H1 (cell line): Measurements from ENCODE around the gene BCL2L13. TPM values are rescaled to one million over a fixed set of nuclear protein-coding genes. Genes with fewer than 3 reads are reported as not detected.

Experiments
- CTCF ChIA-PET: fragments of 300-600 bp; sonication (Branson Sonifier 250); formaldehyde crosslinking; loops from one replicate; lab custom pipeline; 2021; ENCODE audit not compliant: partially characterized antibody; lab: Charles Lee
- POLR2A ChIA-PET: fragments of 300-600 bp; sonication (Branson Sonifier 250); formaldehyde crosslinking; loops from one replicate; lab custom pipeline; 2021; ENCODE audit warnings: inconsistent platforms; ENCODE audit not compliant: partially characterized antibody; lab: Charles Lee
- DNase-seq, 2 experiments: peaks; one replicate each; pipeline versions ENCODE4 v3.0.0 to v3.0.0-alpha.2; 2010 to 2022; ENCODE audit warnings: low spot score in 2 of 2, low read depth in 1 of 2, mixed read lengths in 1 of 2
- FAIRE-seq: peaks from 2 replicates; lab custom pipeline; 2011; peaks lifted over from hg19 to GRCh38; lab: Jason Lieb, UNC
- H2AFZ ChIP-seq: 2 replicates; pipeline ENCODE4 v1.8.1; 2012; ENCODE audit warnings: low read length, inconsistent platforms
- H2AK5ac ChIP-seq: 2 replicates; pipeline ENCODE4 v1.6.1; 2013; ENCODE audit warnings: low read depth, low read length
- H2BK120ac ChIP-seq: replicated peaks from 2 replicates; pipeline ENCODE3; 2013; ENCODE audit warnings: low read depth, low read length, inconsistent platforms
- H2BK12ac ChIP-seq: 2 replicates; pipeline ENCODE4 v1.6.1; 2013; ENCODE audit warnings: low read depth, low read length
- H2BK15ac ChIP-seq: 2 replicates; pipeline ENCODE4 v1.6.1; 2013; ENCODE audit warnings: low read length
- H2BK20ac ChIP-seq: 2 replicates; pipeline ENCODE4 v1.6.1; 2013; ENCODE audit warnings: low read length
- H2BK5ac ChIP-seq: 2 replicates; pipeline ENCODE4 v1.6.1; 2013; ENCODE audit warnings: low read depth, low read length
- H3K14ac ChIP-seq: 2 replicates; pipeline ENCODE4 v1.6.1; 2013; ENCODE audit warnings: inconsistent platforms; ENCODE audit not compliant: insufficient read length
- H3K18ac ChIP-seq: 2 replicates; pipeline ENCODE4 v1.6.1; 2013; ENCODE audit warnings: low read length; ENCODE audit errors: extremely low read depth
- H3K23ac ChIP-seq: 2 replicates; pipeline ENCODE4 v1.6.1; 2013; ENCODE audit warnings: inconsistent platforms; ENCODE audit not compliant: insufficient read length
- H3K23me2 ChIP-seq: 2 replicates; pipeline ENCODE4 v1.6.1; 2013; ENCODE audit warnings: low read depth, low read length
- H3K27ac ChIP-seq: 2 replicates; pipeline ENCODE4 v1.6.1; 2011; ENCODE audit warnings: low read depth, low read length, inconsistent platforms
- H3K27me3 ChIP-seq, 4 experiments: replicated peaks in 1 of 4; 1 replicate in 1 of 4; 2 replicates in 3 of 4; pipeline versions ENCODE4 v1.6.1 to v1.8.1; 2011 to 2013; ENCODE audit warnings: low read length in 3 of 4, mild to moderate bottlenecking in 3 of 4, inconsistent platforms in 2 of 4, mixed read lengths in 2 of 4, moderate library complexity in 1 of 4; ENCODE audit not compliant: control insufficient read depth in 3 of 4, insufficient read depth in 3 of 4; ENCODE audit errors: extremely low read depth in 1 of 4
- H3K36me3 ChIP-seq, 4 experiments: 2 replicates each; pipeline versions ENCODE4 v1.6.1 to v1.8.1; 2011 to 2013; ENCODE audit warnings: mild to moderate bottlenecking in 4 of 4, low read length in 3 of 4, moderate library complexity in 2 of 4, control low read depth in 1 of 4, inconsistent platforms in 1 of 4; ENCODE audit not compliant: insufficient read depth in 4 of 4, control insufficient read depth in 2 of 4
- H3K4ac ChIP-seq: replicated peaks from 2 replicates; pipeline ENCODE3; 2013; ENCODE audit warnings: low read length, low read depth, mixed read lengths, inconsistent platforms; ENCODE audit not compliant: insufficient read length
- H3K4me1 ChIP-seq, 4 experiments: replicated peaks in 1 of 4; 1 replicate in 1 of 4; 2 replicates in 3 of 4; pipeline versions ENCODE4 v1.6.1 to v1.8.1; 2011 to 2013; ENCODE audit warnings: low read length in 3 of 4, inconsistent platforms in 2 of 4, mixed read lengths in 1 of 4; ENCODE audit not compliant: insufficient read depth in 4 of 4, control insufficient read depth in 3 of 4
- H3K4me2 ChIP-seq, 2 experiments: 2 replicates each; pipeline versions ENCODE4 v1.6.1 to v1.8.1; 2011 to 2013; ENCODE audit warnings: low read depth in 2 of 2, low read length in 2 of 2, control low read depth in 1 of 2, inconsistent platforms in 1 of 2, mild to moderate bottlenecking in 1 of 2; ENCODE audit not compliant: insufficient read depth in 1 of 2
- H3K4me3 ChIP-seq, 4 experiments: fragments of 200-600, 300-600 bp in 1 of 4; sonication (generic), shearing (Covaris generic), sonication (Bioruptor Twin) in 1 of 4; 2 replicates each; pipeline versions ENCODE4 v1.5.1 to v1.8.1; 2011 to 2016; ENCODE audit warnings: low read length in 4 of 4, low read depth in 3 of 4, control low read depth in 2 of 4, inconsistent platforms in 2 of 4, mild to moderate bottlenecking in 2 of 4, mixed read lengths in 1 of 4, moderate library complexity in 1 of 4; ENCODE audit not compliant: insufficient read depth in 2 of 4; ENCODE audit errors: extremely low read depth in 1 of 4
- H3K56ac ChIP-seq: replicated peaks from 2 replicates; pipeline ENCODE3; 2013; ENCODE audit warnings: low read depth, mild to moderate bottlenecking, mixed read lengths, low read length, inconsistent platforms; ENCODE audit not compliant: insufficient read length
- H3K79me1 ChIP-seq: 2 replicates; pipeline ENCODE4 v1.6.1; 2013; ENCODE audit warnings: low read depth, low read length, control low read depth
- H3K79me2 ChIP-seq, 2 experiments: 2 replicates each; pipeline versions ENCODE4 v1.6.1 to v1.8.1; 2012 to 2013; ENCODE audit warnings: low read length in 2 of 2, mild to moderate bottlenecking in 2 of 2, inconsistent platforms in 1 of 2; ENCODE audit not compliant: insufficient read depth in 2 of 2, control insufficient read depth in 1 of 2
- H3K9ac ChIP-seq, 4 experiments: replicated peaks in 1 of 4; 1 replicate in 1 of 4; 2 replicates in 3 of 4; pipeline versions ENCODE4 v1.6.1 to v1.8.1; 2011 to 2013; ENCODE audit warnings: low read depth in 3 of 4, low read length in 3 of 4, control low read depth in 2 of 4, mild to moderate bottlenecking in 2 of 4, moderate library complexity in 2 of 4, inconsistent platforms in 1 of 4; ENCODE audit errors: extremely low read depth in 1 of 4
- H3K9me3 ChIP-seq, 2 experiments: 2 replicates each; pipeline versions ENCODE4 v1.6.1 to v1.8.1; 2012 to 2013; ENCODE audit warnings: mild to moderate bottlenecking in 2 of 2, moderate library complexity in 2 of 2, control low read depth in 1 of 2, inconsistent platforms in 1 of 2, low read depth in 1 of 2, low read length in 1 of 2, mixed read lengths in 1 of 2; ENCODE audit not compliant: insufficient read depth in 2 of 2
- H4K20me1 ChIP-seq, 2 experiments: replicated peaks in 1 of 2; 2 replicates each; pipeline versions ENCODE3 to v1.8.1; 2011 to 2013; ENCODE audit warnings: inconsistent platforms in 2 of 2, low read length in 2 of 2, mild to moderate bottlenecking in 1 of 2; ENCODE audit not compliant: insufficient read depth in 2 of 2, control insufficient read depth in 1 of 2
- H4K5ac ChIP-seq: 2 replicates; pipeline ENCODE4 v1.6.1; 2013; ENCODE audit warnings: low read length, low read depth, mixed read lengths, inconsistent platforms; ENCODE audit not compliant: insufficient read length
- H4K8ac ChIP-seq: 2 replicates; pipeline ENCODE4 v1.8.0; 2013; ENCODE audit warnings: mild to moderate bottlenecking, moderate library complexity, low read length, inconsistent platforms; ENCODE audit not compliant: insufficient read depth; ENCODE audit errors: extremely low read depth
- H4K91ac ChIP-seq: replicated peaks from 2 replicates; pipeline ENCODE3; 2013; ENCODE audit warnings: low read length, mixed read lengths, inconsistent platforms; ENCODE audit not compliant: insufficient read length
- MAFK ChIP-seq: IDR thresholded peaks from 2 replicates; pipeline ENCODE4 v1.6.1; 2012; ENCODE audit warnings: low read depth, mild to moderate bottlenecking, improper control_type of control experiment, low read length
- NANOG ChIP-seq: IDR thresholded peaks from 2 replicates; pipeline ENCODE4 v1.6.1; 2011; ENCODE audit warnings: low read length, low read depth, mild to moderate bottlenecking, inconsistent platforms; ENCODE audit not compliant: insufficient read depth, poor library complexity, severe bottlenecking
- POU5F1 ChIP-seq: IDR thresholded peaks from 2 replicates; pipeline ENCODE4 v1.6.1; 2011; ENCODE audit warnings: low read depth, mild to moderate bottlenecking, low read length, moderate library complexity
- SRF ChIP-seq: IDR thresholded peaks from 2 replicates; pipeline ENCODE4 v1.6.1; 2011; ENCODE audit warnings: mild to moderate bottlenecking, low read depth, low read length, moderate library complexity
- SUZ12 ChIP-seq: fragments of 200-600 bp; sonication (generic); IDR thresholded peaks from 2 replicates; pipeline ENCODE4 v1.6.1; 2012; ENCODE audit warnings: mild to moderate bottlenecking, inconsistent platforms, low read length, moderate library complexity, mixed read lengths
- WGBS, 2 experiments: shearing (Covaris generic) in 1 of 2; methylation state at CpG; one replicate each; pipeline versions ENCODE4 v1.1.6 to v1.1.7; 2013 to 2015; ENCODE audit warnings: low lambda C conversion rate in 2 of 2, mixed read lengths in 2 of 2, inconsistent platforms in 1 of 2, low coverage in 1 of 2, missing lambda C conversion rate in 1 of 2; ENCODE audit not compliant: insufficient replicate concordance in 2 of 2, insufficient coverage in 1 of 2, insufficient read length in 1 of 2; ENCODE audit errors: extremely low coverage in 1 of 2, missing lambda C conversion rate in 1 of 2; 5-methylcytosine and 5-hydroxymethylcytosine counted together
- polyA plus RNA-seq, 7 experiments: library from polyadenylated mRNA; depleted of rRNA in 3 of 7; stranded (reverse) in 5 of 7; unstranded in 2 of 7; fragments of >200 nt in 5 of 7; fragments of 200-250 nt in 2 of 7; gene quantifications; 1 replicate in 5 of 7; 2 replicates in 1 of 7; 4 replicates in 1 of 7; pipeline versions ENCODE4 v1.2.1 to v1.2.3, GENCODE V29; 2011 to 2013; ENCODE audit warnings: missing spikeins in 2 of 7, mixed read lengths in 2 of 7
- total RNA-seq: library from RNA; stranded (reverse); fragmentation: NEBNext Ultra II Directional; extraction: Animal tissue kit (Norgen Biotek cat#: 25700); gene quantifications from 2 replicates; pipeline ENCODE4 v1.2.1, GENCODE V29; 2021

BCL2L13 gene
- total and polyA plus RNA-seq, 2 of the 8 experiments (the other 6 are each of a cell fraction or from before 2014, with no cell fraction given): 20.7 to 35.0 TPM

GRCh38 chr22:17739196-17739975 is 100.8 kb downstream of the BCL2L13 start:
- no peak overlapping the region for H3K18ac ChIP-seq
- H3K27ac ChIP-seq: no peak overlapping the region
- H2AFZ ChIP-seq: no peak overlapping the region
- no peaks in the 10 kb centered on the region for H3K79me1 ChIP-seq
- H2BK5ac ChIP-seq: no peak overlapping the region; the same call in 1 of the 2 replicates
- no peak overlapping the region for H4K91ac ChIP-seq
- H3K27me3 ChIP-seq: no peaks in the 10 kb centered on the region
- H3K4me1 ChIP-seq: peaks cover 0 to 7% (median 4%) of the 10 kb centered on the region in 4 experiments; a peak in 5 of 7 replicates
- H3K4me2 ChIP-seq: no peak overlapping the region
- H3K23ac ChIP-seq: no peak overlapping the region
- H2BK15ac ChIP-seq: no peak overlapping the region
- peaks cover 0 to 3% of the 10 kb centered on the region in 2 experiments for H4K20me1 ChIP-seq
- no peak overlapping the region for H3K56ac ChIP-seq
- no peaks in the 10 kb centered on the region for H3K9me3 ChIP-seq
- H2BK12ac ChIP-seq: no peak overlapping the region
- no peak overlapping the region for H3K9ac ChIP-seq
- no peaks in the 10 kb centered on the region for H3K23me2 ChIP-seq
- H4K5ac ChIP-seq: no peak overlapping the region
- H3K4me3 ChIP-seq: no peak overlapping the region
- TF ChIP-seq POU5F1 (no peak), SUZ12 (no peak), NANOG (no peak), MAFK (no peak), SRF (no peak)
- no peaks in the 10 kb centered on the region for H3K79me2 ChIP-seq
- CTCF ChIA-PET: interaction anchor here (0.8 to 12.0 kb wide), 6 partner anchors 14 to 629 kb away, joined by 4 to 174 read pairs (median 42); no protein-coding TSS in a partner anchor
- no peak overlapping the region for H3K14ac ChIP-seq
- POLR2A ChIA-PET: interaction anchor here (1.0 kb wide), 1 partner anchor 28 kb away, joined by 3 read pairs; no protein-coding TSS in a partner anchor
- H2AK5ac ChIP-seq: no peak overlapping the region
- DNase-seq (no peak), FAIRE-seq (no peak)
- no peak overlapping the region for H2BK20ac ChIP-seq
- no peak overlapping the region for H2BK120ac ChIP-seq
- H3K4ac ChIP-seq: no peak overlapping the region
- peaks cover 0 to 5% (median 2%) of the 10 kb centered on the region in 4 experiments; a peak in 5 of 8 replicates for H3K36me3 ChIP-seq
- WGBS, 2 experiments: 95% methylated on average over 36 of the region's 36 CpGs; no CpG with 5 or more reads in 1 of the 2 experiments
- H4K8ac ChIP-seq: no peak overlapping the region
